ENCODE data around the gene MAML3. TPM values are rescaled to one million over a fixed set of nuclear protein-coding genes. Genes with fewer than 3 reads are reported as not detected.

MAML3 gene
- total RNA-seq, 1 donor from 2014 or later, result 24.8 TPM

DNA sequence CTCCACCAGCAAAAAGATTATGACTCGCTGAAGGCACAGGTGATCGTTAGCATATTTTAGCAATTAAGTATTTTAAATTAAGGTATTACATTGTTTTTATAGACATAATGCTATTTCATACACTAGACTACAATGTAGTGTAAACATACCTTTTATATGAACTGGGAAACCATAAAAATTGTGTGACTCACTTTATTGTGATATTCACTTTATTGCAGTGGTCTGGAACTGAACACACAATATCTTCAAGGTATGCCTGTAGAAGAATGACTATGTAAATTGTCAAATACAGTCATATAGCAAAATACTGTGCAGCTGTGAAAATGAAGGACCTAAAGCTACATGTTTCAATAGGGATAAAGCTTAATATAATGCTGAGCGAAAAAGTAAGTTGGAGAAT, 26.6 kb upstream of the MAML3 start:
- no peak for DNase-seq (ENCODE audit: low spot score in 2 of 2, unreplicated experiment in 2 of 2)
- peaks cover 7% of the 10 kb centered on the region for H3K27me3 Mint-ChIP-seq (ENCODE audit: low read depth)
- TF ChIP-seq CTCF (IDR thresholded peaks at IDR 0.05; ENCODE audit: unreplicated experiment), result no peak

DNA sequence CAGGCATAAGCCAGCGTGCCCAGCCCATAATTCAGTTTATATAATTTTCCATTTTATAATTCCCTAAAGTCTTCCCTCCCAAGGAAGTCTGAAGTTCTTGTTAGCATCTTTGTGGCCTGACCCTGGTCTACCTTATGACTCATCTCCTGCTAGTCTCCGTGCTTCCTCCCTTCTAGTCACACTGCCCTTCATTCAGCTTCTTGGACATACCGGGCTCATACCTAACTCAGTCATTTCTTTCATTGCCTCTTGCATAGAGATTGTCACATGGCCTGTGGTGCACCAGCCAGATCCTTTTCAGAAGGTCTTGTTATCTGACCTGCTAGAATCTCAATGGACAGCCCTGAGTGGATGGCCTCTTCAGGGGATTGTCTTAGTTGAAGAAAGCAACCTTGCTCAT, 22.8 kb upstream of the MAML3 start:
- peaks cover 17% of the 10 kb centered on the region for H3K27me3 Mint-ChIP-seq (ENCODE audit: low read depth)
- no peaks in the 10 kb centered on the region for H3K9me3 Mint-ChIP-seq
- no peak for TF ChIP-seq CTCF (IDR thresholded peaks at IDR 0.05; ENCODE audit: unreplicated experiment)
- no peaks in the 10 kb centered on the region for H3K36me3 Mint-ChIP-seq
- H3K27ac Mint-ChIP-seq, result no peak overlapping the region
- no peak for DNase-seq (ENCODE audit: low spot score in 2 of 2, unreplicated experiment in 2 of 2)
- no peak overlapping the region for H3K4me3 Mint-ChIP-seq
- peaks cover 16% of the 10 kb centered on the region for H3K4me1 Mint-ChIP-seq

More for the DNA sequence above, 26.6 kb upstream of the MAML3 start:
- no peak overlapping the region for H3K4me3 Mint-ChIP-seq
- peaks cover 15% of the 10 kb centered on the region for H3K4me1 Mint-ChIP-seq
- no peak overlapping the region for H3K27ac Mint-ChIP-seq
- no peaks in the 10 kb centered on the region for H3K36me3 Mint-ChIP-seq
- no peaks in the 10 kb centered on the region for H3K9me3 Mint-ChIP-seq

DNA sequence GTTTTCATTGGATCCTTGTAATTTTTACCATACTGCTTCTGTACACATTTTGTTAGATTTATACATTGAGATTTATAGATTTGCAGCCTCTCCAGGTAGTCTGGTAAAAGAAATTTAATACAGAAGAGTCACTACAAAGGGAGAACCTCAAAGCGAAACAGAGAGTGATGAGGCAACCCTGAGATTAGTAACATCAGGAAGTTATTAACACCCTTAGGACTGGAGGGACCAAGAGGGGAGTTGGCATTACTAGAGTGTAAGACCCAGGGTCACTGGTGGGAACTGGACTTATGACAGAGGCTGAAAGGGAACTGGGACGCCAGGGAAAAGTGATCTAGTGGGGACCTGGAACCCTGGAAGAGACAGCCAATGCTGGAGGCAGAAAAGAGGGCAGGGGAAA, 20.6 kb upstream of the MAML3 start:
- H3K9me3 Mint-ChIP-seq, result no peaks in the 10 kb centered on the region
- no peak overlapping the region for H3K27ac Mint-ChIP-seq
- H3K4me1 Mint-ChIP-seq, result peaks cover 26% of the 10 kb centered on the region
- H3K27me3 Mint-ChIP-seq (ENCODE audit: low read depth), result peaks cover 17% of the 10 kb centered on the region
- H3K4me3 Mint-ChIP-seq, result no peak overlapping the region
- no peak for TF ChIP-seq CTCF (IDR thresholded peaks at IDR 0.05; ENCODE audit: unreplicated experiment)
- H3K36me3 Mint-ChIP-seq, result no peaks in the 10 kb centered on the region
- DNase-seq (ENCODE audit: low spot score in 2 of 2, unreplicated experiment in 2 of 2), result no peak

GRCh38 chr4:140172960-140173359, 19.0 kb upstream of the MAML3 start:
- peaks cover 26% of the 10 kb centered on the region for H3K4me1 Mint-ChIP-seq
- peaks cover 1% of the 10 kb centered on the region for H3K9me3 Mint-ChIP-seq
- no peak overlapping the region for H3K4me3 Mint-ChIP-seq
- no peak overlapping the region for H3K27ac Mint-ChIP-seq
- DNase-seq (ENCODE audit: low spot score in 2 of 2, unreplicated experiment in 2 of 2), result no peak
- TF ChIP-seq CTCF (IDR thresholded peaks at IDR 0.05; ENCODE audit: unreplicated experiment), result no peak
- no peaks in the 10 kb centered on the region for H3K36me3 Mint-ChIP-seq
- H3K27me3 Mint-ChIP-seq (ENCODE audit: low read depth), result peaks cover 17% of the 10 kb centered on the region

GRCh38 chr4:140170299-140170698, 16.3 kb upstream of the MAML3 start:
- H3K9me3 Mint-ChIP-seq, result peaks cover 4% of the 10 kb centered on the region
- H3K27me3 Mint-ChIP-seq (ENCODE audit: low read depth), result peaks cover 10% of the 10 kb centered on the region
- no peaks in the 10 kb centered on the region for H3K36me3 Mint-ChIP-seq
- H3K4me3 Mint-ChIP-seq, result no peak overlapping the region
- H3K4me1 Mint-ChIP-seq, result peaks cover 22% of the 10 kb centered on the region
- no peak for TF ChIP-seq CTCF (IDR thresholded peaks at IDR 0.05; ENCODE audit: unreplicated experiment)
- H3K27ac Mint-ChIP-seq, result no peak overlapping the region
- DNase-seq (ENCODE audit: low spot score in 2 of 2, unreplicated experiment in 2 of 2), result no peak

DNA sequence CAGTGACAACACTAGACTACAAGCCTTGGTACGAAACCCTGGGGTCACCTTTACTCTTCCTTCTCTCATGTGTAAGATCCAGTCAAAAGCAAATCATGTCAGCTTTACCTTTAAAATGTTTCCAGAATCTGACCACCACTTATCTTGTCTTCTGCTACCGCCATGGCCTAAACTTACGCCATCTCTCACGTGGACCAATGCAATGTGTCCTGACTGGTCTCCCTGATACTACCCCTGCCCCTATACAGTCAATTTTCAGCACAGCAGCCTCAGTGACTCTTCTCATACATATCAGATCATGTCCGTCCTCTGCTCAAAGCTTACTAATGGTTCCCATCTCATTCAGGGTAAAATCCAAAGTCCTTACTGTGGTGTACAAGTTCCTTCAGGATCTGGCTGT, 15.0 kb upstream of the MAML3 start:
- peaks cover 3% of the 10 kb centered on the region for H3K27me3 Mint-ChIP-seq (ENCODE audit: low read depth)
- H3K9me3 Mint-ChIP-seq, result peaks cover 4% of the 10 kb centered on the region
- no peaks in the 10 kb centered on the region for H3K36me3 Mint-ChIP-seq
- H3K4me3 Mint-ChIP-seq, result no peak overlapping the region
- TF ChIP-seq CTCF (IDR thresholded peaks at IDR 0.05; ENCODE audit: unreplicated experiment), result no peak
- H3K4me1 Mint-ChIP-seq, result peaks cover 13% of the 10 kb centered on the region
- no peak overlapping the region for H3K27ac Mint-ChIP-seq
- DNase-seq (ENCODE audit: low spot score in 2 of 2, unreplicated experiment in 2 of 2), result no peak

All from mesothelial cell of epicardium (in vitro differentiated cells).